Raji (cell line): ENCODE results near the gene VSX2.

Experiments
- POLR2A ChIP-seq: IDR thresholded peaks from 2 replicates; pipeline ENCODE4 v1.6.1; 2011; ENCODE audit warnings: low read depth, low read length, control low read depth; ENCODE audit not compliant: insufficient read depth

VSX2 gene

GRCh38 chr14:74216671-74217070, 22.6 kb upstream of the VSX2 start:
- TF ChIP-seq POLR2A, result no peak

GRCh38 chr14:74217672-74218448, 21.4 kb upstream of the VSX2 start:
- TF ChIP-seq POLR2A, result no peak

- TF ChIP-seq POLR2A, result no peak
Observed at GRCh38 chr14:74218462-74218861, 20.8 kb upstream of the VSX2 start.

- no peak for TF ChIP-seq POLR2A
Observed at GRCh38 chr14:74219277-74220205, 19.7 kb upstream of the VSX2 start.

- TF ChIP-seq POLR2A, result no peak
Observed at GRCh38 chr14:74220991-74221390, 18.3 kb upstream of the VSX2 start.

GRCh38 chr14:74221741-74222140, 17.5 kb upstream of the VSX2 start:
- no peak for TF ChIP-seq POLR2A

GRCh38 chr14:74223016-74223415, 16.2 kb upstream of the VSX2 start:
- no peak for TF ChIP-seq POLR2A

- TF ChIP-seq POLR2A, result no peak
Observed at GRCh38 chr14:74231784-74232183, 7.5 kb upstream of the VSX2 start.

- no peak for TF ChIP-seq POLR2A
Observed at GRCh38 chr14:74235017-74235416, 4.2 kb upstream of the VSX2 start.

- no peak for TF ChIP-seq POLR2A
Observed at GRCh38 chr14:74237441-74237840, 1.8 kb upstream of the VSX2 start.

- TF ChIP-seq POLR2A, result no peak
Observed at GRCh38 chr14:74239848-74240793, 872 bp downstream of the VSX2 start.

GRCh38 chr14:74240794-74241651, 1.8 kb downstream of the VSX2 start:
- TF ChIP-seq POLR2A, result no peak

- no peak for TF ChIP-seq POLR2A
Observed at GRCh38 chr14:74241652-74242017, 2.4 kb downstream of the VSX2 start.
